ENCODE measurements around the gene KRTAP5-6.

The KRTAP5-6 gene

DNA sequence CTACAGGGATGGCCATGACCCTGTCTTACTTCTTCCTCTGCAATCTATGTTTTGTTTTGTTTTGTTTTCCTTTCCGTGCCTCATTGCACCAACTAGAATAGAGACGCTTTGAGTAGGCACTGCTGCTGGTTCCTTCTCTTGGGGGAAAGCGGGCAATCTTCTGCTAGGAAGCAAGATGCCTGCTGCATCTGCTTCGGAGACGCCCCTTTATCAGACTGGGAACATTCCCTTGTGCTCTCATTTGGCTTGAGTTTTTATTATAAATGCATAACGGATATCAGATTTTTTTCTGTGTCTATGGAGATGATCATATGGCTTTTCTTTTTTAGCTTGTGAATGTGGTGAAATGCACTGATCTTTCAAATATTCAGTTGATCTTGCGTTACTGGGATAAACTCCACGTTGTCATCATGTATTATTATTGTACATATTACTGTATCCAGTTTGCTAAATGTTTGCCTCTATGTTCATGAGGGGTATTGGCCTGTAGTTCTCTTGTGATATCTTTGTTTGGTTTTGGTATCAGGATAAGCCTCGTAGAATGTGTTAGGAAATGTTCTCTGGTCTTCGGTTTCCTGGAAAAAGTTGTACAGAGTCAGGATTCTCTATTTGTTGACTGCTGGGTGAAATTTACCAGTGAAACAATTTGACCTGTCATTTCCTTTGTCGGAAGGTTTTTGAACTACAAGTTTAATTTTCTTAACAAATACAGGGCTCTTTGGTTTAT, 23.4 kb upstream of the KRTAP5-6 start:
- Histone ChIP-seq H3K4me2 (ENCODE audit: low read length) (no peak overlapping the region), H3K79me2 (ENCODE audit: control insufficient read depth, insufficient read depth, low read length, poor library complexity) (no peaks in the 10 kb centered on the region), H3K27me3 (ENCODE audit: insufficient read depth, low read length) (no peaks in the 10 kb centered on the region), H3K23ac (ENCODE audit: low read length) (no peak overlapping the region), H3K36me3 (ENCODE audit: control insufficient read depth in 1 of 2, insufficient read depth in 2 of 2, low read length in 2 of 2) (no peaks in the 10 kb centered on the region), H3K9ac (ENCODE audit: low read length) (no peak overlapping the region), H3K4me3 (ENCODE audit: low read depth, low read length) (no peak overlapping the region), H3K9me3 (ENCODE audit: insufficient read depth, low read depth, low read length) (peaks cover 6% of the 10 kb centered on the region), H3K4me1 (ENCODE audit: control insufficient read depth in 1 of 2, insufficient read depth in 2 of 2, low read length in 2 of 2) (no peaks in the 10 kb centered on the region), H2AK5ac (ENCODE audit: low read length) (no peak overlapping the region), H3K14ac (ENCODE audit: low read length) (no peak overlapping the region), H3K27ac (ENCODE audit: low read depth, low read length) (no peak overlapping the region), H2BK12ac (ENCODE audit: low read length) (no peak overlapping the region), H4K12ac (ENCODE audit: low read depth, low read length) (no peak overlapping the region), H3K18ac (ENCODE audit: low read length) (no peak overlapping the region), H4K91ac (ENCODE audit: low read depth, low read length) (no peak overlapping the region), H3K4ac (ENCODE audit: low read depth, low read length) (no peak overlapping the region), H2BK5ac (ENCODE audit: low read depth, low read length, poor library complexity) (no peak overlapping the region), H4K8ac (ENCODE audit: low read depth, low read length) (no peak overlapping the region), H3K79me1 (ENCODE audit: low read length) (no peaks in the 10 kb centered on the region), H2AFZ (ENCODE audit: insufficient read depth, low read length, poor library complexity) (no peak overlapping the region), H2BK120ac (ENCODE audit: insufficient read depth, low read length, poor library complexity) (no peak overlapping the region)
- no peak for DNase-seq
- WGBS (ENCODE audit: extremely low coverage, insufficient coverage, insufficient read length) = no CpG with 5 or more reads among the region's 11 CpGs

DNA sequence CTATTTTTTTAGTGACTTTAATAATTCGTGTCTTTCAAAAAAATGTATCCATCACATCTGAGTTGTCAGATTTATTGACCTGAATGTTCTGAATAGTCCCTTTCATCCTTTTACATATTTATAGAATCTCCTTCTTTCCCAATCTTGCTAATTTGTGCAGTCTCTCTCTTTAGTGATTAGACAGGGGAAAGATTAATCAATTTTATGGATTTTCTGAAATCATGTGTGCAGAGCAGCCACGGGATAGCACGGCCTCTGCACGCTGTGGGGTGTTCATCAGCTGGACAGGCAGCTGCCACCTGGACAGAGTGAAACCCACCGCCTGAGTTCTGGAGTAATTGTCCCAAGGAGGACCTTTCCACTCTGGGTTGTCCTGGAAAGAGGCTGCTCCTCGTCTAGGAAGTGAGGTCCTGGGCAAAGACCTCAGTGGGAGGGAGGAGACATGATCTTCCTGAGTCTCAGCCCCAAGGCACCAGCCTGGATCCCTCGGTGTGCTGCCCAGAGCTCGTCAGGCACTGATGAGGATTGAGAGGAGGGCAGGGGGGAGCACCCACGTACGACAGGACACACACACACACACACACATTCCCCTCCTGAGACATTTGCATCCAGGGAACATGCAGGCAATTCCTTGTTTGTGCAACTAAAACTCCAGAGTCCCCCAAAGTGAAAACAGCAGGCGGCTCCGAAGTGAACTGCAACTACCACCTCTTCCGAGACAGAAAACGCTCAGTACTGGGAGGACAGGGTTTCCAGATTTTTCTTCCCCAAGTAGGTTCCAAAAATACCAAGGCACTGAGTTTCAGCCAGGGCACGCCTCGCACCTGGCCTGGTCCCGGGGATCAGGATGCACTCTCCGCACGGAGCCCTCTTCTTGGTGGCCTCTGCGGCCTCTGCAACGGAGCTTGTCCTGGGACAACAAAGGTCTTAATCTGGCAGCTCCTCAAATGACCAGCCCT, 22.5 kb upstream of the KRTAP5-6 start:
- Histone ChIP-seq H3K4me2 (ENCODE audit: low read length) (no peak overlapping the region), H3K14ac (ENCODE audit: low read length) (no peak overlapping the region), H2BK5ac (ENCODE audit: low read depth, low read length, poor library complexity) (no peak overlapping the region), H3K79me2 (ENCODE audit: control insufficient read depth, insufficient read depth, low read length, poor library complexity) (no peaks in the 10 kb centered on the region), H3K4me3 (ENCODE audit: low read depth, low read length) (no peak overlapping the region), H3K27ac (ENCODE audit: low read depth, low read length) (no peak overlapping the region), H4K12ac (ENCODE audit: low read depth, low read length) (no peak overlapping the region), H3K79me1 (ENCODE audit: low read length) (no peaks in the 10 kb centered on the region), H3K18ac (ENCODE audit: low read length) (no peak overlapping the region), H2AK5ac (ENCODE audit: low read length) (no peak overlapping the region), H3K9ac (ENCODE audit: low read length) (no peak overlapping the region), H3K4ac (ENCODE audit: low read depth, low read length) (no peak overlapping the region), H3K23ac (ENCODE audit: low read length) (no peak overlapping the region), H2BK12ac (ENCODE audit: low read length) (no peak overlapping the region), H2BK120ac (ENCODE audit: insufficient read depth, low read length, poor library complexity) (no peak overlapping the region), H3K9me3 (ENCODE audit: insufficient read depth, low read depth, low read length) (peaks cover 6% of the 10 kb centered on the region), H4K91ac (ENCODE audit: low read depth, low read length) (no peak overlapping the region), H3K36me3 (ENCODE audit: control insufficient read depth in 1 of 2, insufficient read depth in 2 of 2, low read length in 2 of 2) (no peaks in the 10 kb centered on the region), H2AFZ (ENCODE audit: insufficient read depth, low read length, poor library complexity) (no peak overlapping the region), H3K27me3 (ENCODE audit: insufficient read depth, low read length) (no peaks in the 10 kb centered on the region), H3K4me1 (ENCODE audit: control insufficient read depth in 1 of 2, insufficient read depth in 2 of 2, low read length in 2 of 2) (no peaks in the 10 kb centered on the region), H4K8ac (ENCODE audit: low read depth, low read length) (no peak overlapping the region)
- WGBS (ENCODE audit: extremely low coverage, insufficient coverage, insufficient read length) = no CpG with 5 or more reads among the region's 21 CpGs
- no peak for DNase-seq

DNA sequence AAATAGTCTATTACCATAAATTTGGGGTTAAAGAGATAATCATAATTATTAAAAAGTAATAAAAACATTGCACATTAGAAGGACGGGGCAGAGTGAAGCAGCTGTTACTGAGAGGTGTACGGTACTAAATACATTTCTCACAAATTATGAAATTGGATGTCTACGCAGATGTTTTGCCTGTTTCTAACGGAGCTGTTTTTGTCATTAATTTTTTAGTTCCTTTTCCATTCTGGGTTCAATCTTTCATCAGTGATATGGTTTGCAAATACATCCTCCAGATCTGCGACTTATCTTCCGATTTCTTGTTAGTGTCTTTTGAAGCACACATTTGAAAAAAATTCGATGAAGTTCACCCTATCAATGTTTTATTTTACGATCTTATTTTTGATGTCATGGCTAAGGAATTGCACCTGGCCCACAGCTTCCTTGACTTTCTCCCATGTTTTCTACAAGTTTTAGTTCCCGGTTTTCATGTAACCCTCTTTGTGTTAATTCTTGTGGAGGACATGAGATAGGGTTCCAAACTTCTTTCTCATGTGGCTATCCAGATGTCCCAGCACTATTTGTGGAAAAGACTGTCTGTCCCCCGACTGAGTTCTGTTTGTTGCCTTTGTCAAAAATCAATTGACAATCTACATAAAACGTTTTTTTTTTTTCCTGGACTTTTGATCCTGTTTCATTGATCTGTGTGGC, 21.3 kb upstream of the KRTAP5-6 start:
- Histone ChIP-seq H2AFZ (ENCODE audit: insufficient read depth, low read length, poor library complexity) (no peak overlapping the region), H3K4ac (ENCODE audit: low read depth, low read length) (no peak overlapping the region), H3K9ac (ENCODE audit: low read length) (no peak overlapping the region), H3K4me1 (ENCODE audit: control insufficient read depth in 1 of 2, insufficient read depth in 2 of 2, low read length in 2 of 2) (no peaks in the 10 kb centered on the region), H3K27me3 (ENCODE audit: insufficient read depth, low read length) (no peaks in the 10 kb centered on the region), H2BK120ac (ENCODE audit: insufficient read depth, low read length, poor library complexity) (no peak overlapping the region), H3K18ac (ENCODE audit: low read length) (no peak overlapping the region), H3K79me1 (ENCODE audit: low read length) (no peaks in the 10 kb centered on the region), H3K79me2 (ENCODE audit: control insufficient read depth, insufficient read depth, low read length, poor library complexity) (no peaks in the 10 kb centered on the region), H4K91ac (ENCODE audit: low read depth, low read length) (no peak overlapping the region), H4K12ac (ENCODE audit: low read depth, low read length) (no peak overlapping the region), H2BK12ac (ENCODE audit: low read length) (no peak overlapping the region), H3K14ac (ENCODE audit: low read length) (no peak overlapping the region), H3K9me3 (ENCODE audit: insufficient read depth, low read depth, low read length) (peaks cover 5% of the 10 kb centered on the region), H4K8ac (ENCODE audit: low read depth, low read length) (no peak overlapping the region), H3K4me2 (ENCODE audit: low read length) (no peak overlapping the region), H2AK5ac (ENCODE audit: low read length) (no peak overlapping the region), H3K23ac (ENCODE audit: low read length) (no peak overlapping the region), H3K27ac (ENCODE audit: low read depth, low read length) (no peak overlapping the region), H3K36me3 (ENCODE audit: control insufficient read depth in 1 of 2, insufficient read depth in 2 of 2, low read length in 2 of 2) (no peaks in the 10 kb centered on the region), H2BK5ac (ENCODE audit: low read depth, low read length, poor library complexity) (no peak overlapping the region), H3K4me3 (ENCODE audit: low read depth, low read length) (no peak overlapping the region)
- no CpG with 5 or more reads among the region's 11 CpGs for WGBS (ENCODE audit: extremely low coverage, insufficient coverage, insufficient read length)
- no peak for DNase-seq

DNA sequence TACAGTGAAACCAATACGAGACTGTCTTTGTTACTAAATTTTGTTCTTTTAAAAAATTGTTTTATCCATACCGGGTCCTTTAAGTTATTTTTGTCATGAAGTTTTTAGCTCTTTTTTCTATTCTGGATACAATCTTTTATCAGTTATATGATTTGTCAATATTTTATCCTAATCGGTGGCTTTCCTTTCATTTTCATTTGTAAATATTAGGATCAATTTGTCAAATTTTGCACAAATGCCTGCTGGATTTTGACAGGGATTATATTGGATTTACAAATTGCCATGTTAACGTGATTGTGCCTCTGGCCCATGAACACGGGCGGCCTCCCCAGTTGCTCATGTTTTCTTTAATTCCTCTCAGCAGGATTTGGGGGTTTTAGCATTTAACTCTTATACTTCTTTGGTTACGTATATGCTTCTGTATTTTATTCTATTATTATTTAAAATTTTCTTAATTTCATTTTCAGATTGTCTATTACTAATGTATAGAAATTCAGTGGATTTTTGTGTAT, 20.7 kb upstream of the KRTAP5-6 start:
- H2BK120ac ChIP-seq (ENCODE audit: insufficient read depth, low read length, poor library complexity) = no peak overlapping the region
- H2AK5ac ChIP-seq (ENCODE audit: low read length) = no peak overlapping the region
- no peak for DNase-seq
- no peaks in the 10 kb centered on the region for H3K79me1 ChIP-seq (ENCODE audit: low read length)
- H3K36me3 ChIP-seq (ENCODE audit: control insufficient read depth in 1 of 2, insufficient read depth in 2 of 2, low read length in 2 of 2) = no peaks in the 10 kb centered on the region
- H3K4me3 ChIP-seq (ENCODE audit: low read depth, low read length) = no peak overlapping the region
- H3K4me2 ChIP-seq (ENCODE audit: low read length) = no peak overlapping the region
- H3K4me1 ChIP-seq (ENCODE audit: control insufficient read depth in 1 of 2, insufficient read depth in 2 of 2, low read length in 2 of 2) = no peaks in the 10 kb centered on the region
- no peak overlapping the region for H3K18ac ChIP-seq (ENCODE audit: low read length)
- H3K27ac ChIP-seq (ENCODE audit: low read depth, low read length) = no peak overlapping the region
- H4K91ac ChIP-seq (ENCODE audit: low read depth, low read length) = no peak overlapping the region
- no CpG with 5 or more reads among the region's 7 CpGs for WGBS (ENCODE audit: extremely low coverage, insufficient coverage, insufficient read length)
- no peak overlapping the region for H2AFZ ChIP-seq (ENCODE audit: insufficient read depth, low read length, poor library complexity)
- no peaks in the 10 kb centered on the region for H3K27me3 ChIP-seq (ENCODE audit: insufficient read depth, low read length)
- H4K12ac ChIP-seq (ENCODE audit: low read depth, low read length) = no peak overlapping the region
- H4K8ac ChIP-seq (ENCODE audit: low read depth, low read length) = no peak overlapping the region
- H3K9ac ChIP-seq (ENCODE audit: low read length) = no peak overlapping the region
- H3K14ac ChIP-seq (ENCODE audit: low read length) = no peak overlapping the region
- no peak overlapping the region for H2BK5ac ChIP-seq (ENCODE audit: low read depth, low read length, poor library complexity)
- H3K23ac ChIP-seq (ENCODE audit: low read length) = no peak overlapping the region
- H3K79me2 ChIP-seq (ENCODE audit: control insufficient read depth, insufficient read depth, low read length, poor library complexity) = no peaks in the 10 kb centered on the region
- H2BK12ac ChIP-seq (ENCODE audit: low read length) = no peak overlapping the region
- H3K4ac ChIP-seq (ENCODE audit: low read depth, low read length) = no peak overlapping the region
- peaks cover 2% of the 10 kb centered on the region for H3K9me3 ChIP-seq (ENCODE audit: insufficient read depth, low read depth, low read length)
